GM19023 (cell line): Measurements from ENCODE around the gene DHRS13.
"Not testable (repeated sequence)": the region's sequence is repeated elsewhere in the genome, so short reads cannot be mapped to it uniquely, and the experiment has no call there.

Experiments used
- ATAC-seq: cut with Tn5 transposase; IDR thresholded peaks from one replicate; pipeline ENCODE4 v1.9.1; 2021; ENCODE audit warnings: mild to moderate bottlenecking, moderate library complexity; ENCODE audit not compliant: unreplicated experiment

The DHRS13 gene

DNA sequence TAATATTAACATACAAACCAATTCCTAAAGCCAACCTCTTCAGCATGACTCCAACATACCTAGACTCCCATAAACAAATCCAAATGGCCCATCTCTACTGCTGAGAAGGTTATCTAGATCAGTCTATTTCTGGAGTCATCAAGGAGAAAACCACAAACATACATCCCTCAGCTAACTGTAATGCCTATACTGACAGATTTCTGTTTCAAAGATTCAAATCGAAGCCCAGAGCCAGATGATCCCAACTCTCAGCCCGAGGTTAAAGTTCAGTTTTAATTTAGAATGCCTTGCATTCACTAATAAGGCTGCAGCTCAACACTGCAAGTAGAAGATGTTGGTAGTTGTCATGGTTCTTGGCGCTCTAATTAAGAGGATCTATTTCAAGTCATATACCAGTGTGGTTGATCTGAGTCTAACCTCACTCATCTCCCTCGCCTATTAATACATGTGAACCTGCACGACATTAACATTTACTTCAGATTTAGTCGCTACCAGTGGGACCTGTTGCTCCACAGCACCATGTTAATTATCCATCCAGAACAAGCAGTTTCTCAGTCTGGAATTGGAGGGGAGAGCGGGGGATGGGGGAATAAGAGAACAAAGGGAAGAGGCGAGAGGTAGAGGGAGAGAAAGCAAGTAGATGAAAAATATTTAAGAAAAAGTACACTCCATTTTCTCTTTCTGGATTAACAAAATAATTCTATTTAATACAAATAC, 33.0 kb upstream of the DHRS13 start:
- ATAC-seq: no peak

- not testable (repeated sequence) for ATAC-seq
Observed at GRCh38 chr17:28934508-28934907, 31.6 kb upstream of the DHRS13 start.

DNA sequence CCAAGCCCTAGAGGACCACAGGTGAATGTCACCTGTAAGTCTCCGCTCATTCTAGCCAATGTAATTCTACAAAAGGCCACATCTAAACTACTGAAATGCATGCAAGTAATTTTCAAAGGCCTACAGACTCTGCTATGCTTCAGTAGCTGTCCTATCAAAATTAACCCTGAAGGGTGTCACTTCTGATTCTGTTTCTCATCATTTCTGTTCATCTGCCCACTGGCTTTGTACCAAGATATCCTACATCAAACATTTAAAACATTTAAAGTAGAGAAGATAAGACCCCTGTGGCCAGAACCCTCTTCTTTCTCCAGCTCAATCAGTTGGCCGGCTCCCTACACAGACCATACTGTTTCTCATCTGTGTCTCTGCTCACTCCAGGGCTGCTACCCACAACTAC, 26.9 kb upstream of the DHRS13 start:
- ATAC-seq: no peak

GRCh38 chr17:28928061-28928460, 25.2 kb upstream of the DHRS13 start:
- no peak for ATAC-seq

GRCh38 chr17:28926786-28927185, 23.9 kb upstream of the DHRS13 start:
- ATAC-seq: no peak

GRCh38 chr17:28926366-28926765, 23.5 kb upstream of the DHRS13 start:
- no peak for ATAC-seq

DNA sequence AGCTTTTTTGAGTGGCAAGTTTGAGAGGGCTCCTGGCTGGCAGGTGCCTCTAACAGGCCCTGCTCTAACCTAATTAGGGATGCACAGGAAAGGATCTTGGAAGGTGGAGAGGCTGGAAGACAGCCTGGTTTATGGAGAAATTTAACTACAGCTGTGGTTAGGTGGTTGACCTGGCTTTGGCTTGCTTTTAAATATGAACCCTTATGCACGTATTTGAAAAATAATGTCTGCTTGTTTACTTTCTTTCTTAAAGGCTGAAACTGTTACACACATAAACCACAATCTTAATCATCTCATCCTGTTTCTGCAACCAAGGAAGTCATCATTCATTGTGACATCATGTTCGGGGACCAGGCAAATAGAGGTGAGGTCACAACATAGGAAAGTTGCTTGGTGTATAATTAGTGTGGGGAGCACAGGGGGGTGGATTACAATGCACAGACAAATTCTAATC, 23.1 kb upstream of the DHRS13 start:
- ATAC-seq: no peak

- no peak for ATAC-seq
Observed at GRCh38 chr17:28920201-28920600, 17.3 kb upstream of the DHRS13 start.

DNA sequence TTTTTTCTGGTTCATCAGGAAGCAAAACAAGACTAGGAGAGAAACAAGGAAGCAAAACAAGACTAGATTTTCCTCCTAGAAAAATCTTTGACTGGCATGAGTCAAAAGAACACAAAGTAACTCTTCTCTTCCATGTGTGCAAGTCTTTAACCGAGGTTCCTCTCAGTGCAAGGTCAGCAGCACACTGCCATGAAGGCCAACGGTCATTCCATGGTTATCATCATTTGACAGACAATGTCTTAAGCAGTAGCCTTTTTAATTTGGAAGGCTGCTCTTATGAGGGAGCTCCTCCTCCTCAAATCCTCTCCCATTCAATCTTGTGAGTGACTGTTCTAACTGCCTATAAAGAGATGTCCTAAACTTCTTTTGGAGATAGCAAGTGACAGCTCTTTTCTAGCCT, 15.4 kb upstream of the DHRS13 start:
- ATAC-seq: no peak

GRCh38 chr17:28917465-28917864, 14.6 kb upstream of the DHRS13 start:
- ATAC-seq: no peak

GRCh38 chr17:28917029-28917428, 14.2 kb upstream of the DHRS13 start:
- no peak for ATAC-seq

GRCh38 chr17:28916302-28916934, 13.5 kb upstream of the DHRS13 start:
- ATAC-seq: no peak

- ATAC-seq: no peak
Observed at GRCh38 chr17:28912938-28913333, 10.1 kb upstream of the DHRS13 start.

GRCh38 chr17:28912281-28912937, 9.5 kb upstream of the DHRS13 start:
- ATAC-seq: no peak

DNA sequence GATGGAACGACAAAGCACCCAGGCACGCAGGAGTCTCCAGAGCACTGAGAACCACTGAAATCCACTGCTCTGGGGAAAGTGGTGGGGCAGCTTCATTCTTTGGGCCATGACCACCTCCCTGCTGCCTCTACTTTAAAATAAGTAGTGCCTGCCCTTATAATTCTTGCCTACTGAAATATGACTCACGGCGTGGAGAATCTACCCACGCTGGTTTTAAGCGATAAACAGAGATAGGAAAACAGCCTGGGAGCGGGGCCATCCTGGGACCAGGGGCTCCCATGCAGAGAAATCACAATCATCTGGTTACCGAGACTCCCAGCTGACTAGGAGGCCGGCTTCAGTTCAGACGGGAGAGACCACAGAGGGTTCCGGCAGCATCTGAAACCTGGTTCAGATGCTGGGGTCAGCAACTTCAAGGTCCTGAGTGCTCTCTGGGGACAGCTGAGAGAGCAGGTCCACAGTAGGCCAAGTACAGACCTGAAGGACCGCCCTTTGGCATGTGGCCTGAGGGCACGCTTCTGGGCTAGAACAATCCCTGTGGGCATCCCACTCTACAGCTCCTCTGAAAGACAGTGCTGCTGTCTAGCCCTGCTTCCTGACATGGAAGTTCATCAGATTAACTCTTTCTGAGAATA, 8.6 kb upstream of the DHRS13 start:
- ATAC-seq: no peak

DNA sequence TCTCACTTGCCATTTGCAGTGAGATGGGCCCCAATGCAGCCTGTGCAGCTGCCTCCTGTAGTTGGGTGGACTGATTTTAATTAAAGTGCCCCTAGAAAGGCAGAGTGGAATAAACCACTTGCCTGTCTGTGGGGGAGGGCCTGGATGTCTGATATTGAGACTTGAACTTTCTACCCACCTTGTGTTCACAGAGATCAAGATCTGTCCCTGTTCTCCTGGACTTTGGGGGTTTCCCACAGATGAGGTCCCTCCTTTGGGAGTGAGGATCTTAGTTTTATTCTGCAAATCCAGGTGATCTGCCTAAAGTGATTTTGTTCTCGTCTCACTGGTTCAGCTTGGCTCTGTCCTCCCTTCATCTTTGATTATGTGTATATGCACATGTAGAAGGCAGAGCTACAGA, 7.7 kb upstream of the DHRS13 start:
- no peak for ATAC-seq

DNA sequence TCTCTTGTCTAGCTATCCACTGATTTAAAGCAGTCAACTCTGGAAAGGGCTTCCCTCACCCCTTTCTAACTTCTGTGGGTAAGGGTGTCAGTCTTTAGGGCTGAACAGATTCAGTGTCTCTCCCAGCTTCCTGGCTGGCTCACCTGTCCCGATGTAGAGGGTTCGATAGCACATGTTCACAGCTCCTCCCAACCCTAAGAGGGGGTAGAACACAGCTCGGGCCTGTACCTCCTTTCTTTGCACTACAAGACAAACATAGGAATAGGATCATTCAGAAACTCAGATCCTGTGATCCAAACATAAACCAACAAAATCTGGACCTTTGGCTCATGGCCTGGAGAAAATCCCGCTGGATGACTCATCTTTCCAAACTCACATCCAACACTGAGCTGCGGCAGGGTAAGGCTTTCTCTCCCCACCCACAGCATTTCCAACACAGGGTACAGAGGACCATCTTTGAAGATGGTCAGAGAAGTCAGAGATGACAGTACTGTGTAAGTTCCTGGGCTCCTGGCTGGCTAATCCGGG, 5.8 kb upstream of the DHRS13 start:
- ATAC-seq: no peak

GRCh38 chr17:28907709-28908475, 5.0 kb upstream of the DHRS13 start:
- no peak for ATAC-seq

- ATAC-seq: no peak
Observed at GRCh38 chr17:28906706-28907438, 4.0 kb upstream of the DHRS13 start.

- ATAC-seq: no peak
Observed at GRCh38 chr17:28906276-28906675, 3.4 kb upstream of the DHRS13 start.
